ENCODE results near the gene YJU2. TPM values are rescaled to one million over a fixed set of nuclear protein-coding genes. Genes with fewer than 3 reads are reported as not detected.

YJU2 gene
- total RNA-seq, 2 experiments from 2014 or later: 24.8 to 25.5 TPM

GRCh38 chr19:4298810-4299550 lies 52.1 kb downstream of the YJU2 start:
- Mint-ChIP-seq H3K36me3 (ENCODE audit: low read depth) (peaks cover 3% of the 10 kb centered on the region), H3K27ac (peak overlapping the region; percentile 33), H3K4me3 (no peak overlapping the region), H3K9me3 (no peaks in the 10 kb centered on the region), H3K27me3 (no peaks in the 10 kb centered on the region), H3K4me1 (peaks cover 42% of the 10 kb centered on the region)
- DNase-seq: no peak
- POLR2A ChIA-PET: interaction anchor here (0.7 to 0.9 kb wide), 2 partner anchors 52 to 65 kb away, joined by 3 to 6 read pairs; partner anchors contain the start of gene YJU2
- CTCF ChIA-PET: interaction anchor here (0.6 to 1.3 kb wide), 4 partner anchors 21 to 403 kb away, joined by 3 read pairs; partner anchors contain the start of genes SH3GL1 and YJU2

DNA sequence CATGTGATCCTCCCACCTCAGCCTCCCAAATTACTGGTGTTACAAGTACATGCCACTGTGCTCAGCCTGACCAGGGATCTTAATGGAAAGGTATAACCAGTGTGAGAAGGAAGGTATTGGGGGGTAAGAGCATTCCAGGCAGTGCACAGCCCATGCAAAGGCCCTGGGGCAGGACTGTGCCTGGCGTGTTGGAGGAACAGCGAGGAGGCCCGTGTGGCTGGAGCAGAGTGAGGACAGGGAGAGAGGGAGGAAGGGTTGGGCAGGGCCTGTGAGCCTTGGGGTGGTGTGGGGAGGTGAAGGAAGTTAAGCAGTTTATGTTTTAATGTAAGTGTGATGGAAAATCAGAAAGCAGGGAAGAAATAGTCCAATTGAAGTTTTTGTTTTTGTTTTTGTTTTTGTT lies 53.7 kb downstream of the YJU2 start:
- POLR2A ChIA-PET: no interaction called here
- H3K36me3 Mint-ChIP-seq (ENCODE audit: low read depth): peaks cover 3% of the 10 kb centered on the region
- peaks cover 51% of the 10 kb centered on the region for H3K4me1 Mint-ChIP-seq
- H3K4me3 Mint-ChIP-seq: peak overlapping the region; percentile 64
- H3K27me3 Mint-ChIP-seq: no peaks in the 10 kb centered on the region
- H3K9me3 Mint-ChIP-seq: no peaks in the 10 kb centered on the region
- peak overlapping the region; percentile 98 for H3K27ac Mint-ChIP-seq
- DNase-seq: no peak
- CTCF ChIA-PET: no interaction called here

DNA sequence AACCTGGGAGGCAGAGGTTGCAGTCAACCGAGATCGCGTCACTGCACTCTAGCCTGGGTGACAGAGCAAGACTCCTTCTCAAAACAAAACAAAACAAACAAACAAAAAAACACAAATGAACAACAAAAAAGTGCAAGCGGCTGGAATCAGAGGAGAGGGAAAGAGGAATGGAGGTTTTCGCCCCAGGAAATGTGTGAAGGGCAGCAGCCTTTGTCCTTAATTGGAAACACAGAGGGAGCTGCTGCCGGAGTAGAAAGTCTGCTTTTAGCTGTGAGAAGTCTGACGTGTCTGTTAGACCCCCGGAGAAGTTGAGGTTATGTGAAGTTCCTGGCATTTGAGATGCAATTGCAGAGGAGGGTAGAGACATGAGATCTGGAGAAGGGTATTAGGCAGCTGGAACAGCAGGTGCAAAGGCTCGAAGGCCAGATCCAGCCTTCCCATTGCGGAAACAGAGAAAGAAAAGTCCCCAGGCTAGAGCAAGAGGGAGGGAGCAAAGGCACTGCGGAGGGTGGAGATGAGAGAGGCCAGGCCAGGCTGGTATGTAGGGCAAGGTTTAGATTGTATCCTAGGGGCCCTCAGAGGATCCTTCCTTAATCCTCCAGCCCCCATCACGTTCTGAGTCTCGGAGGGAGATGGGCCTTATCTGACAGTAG lies 54.8 kb downstream of the YJU2 start:
- H3K36me3 Mint-ChIP-seq (ENCODE audit: low read depth): peaks cover 3% of the 10 kb centered on the region
- peak overlapping the region; percentile 98 for H3K27ac Mint-ChIP-seq
- H3K27me3 Mint-ChIP-seq: no peaks in the 10 kb centered on the region
- peak overlapping the region; percentile 91 for H3K4me3 Mint-ChIP-seq
- peaks cover 54% of the 10 kb centered on the region for H3K4me1 Mint-ChIP-seq
- no peak for DNase-seq
- CTCF ChIA-PET: interaction anchor here (1.3 kb wide), 1 partner anchor 32 kb away, joined by 4 read pairs; no protein-coding TSS in a partner anchor
- H3K9me3 Mint-ChIP-seq: no peaks in the 10 kb centered on the region
- POLR2A ChIA-PET: no interaction called here

DNA sequence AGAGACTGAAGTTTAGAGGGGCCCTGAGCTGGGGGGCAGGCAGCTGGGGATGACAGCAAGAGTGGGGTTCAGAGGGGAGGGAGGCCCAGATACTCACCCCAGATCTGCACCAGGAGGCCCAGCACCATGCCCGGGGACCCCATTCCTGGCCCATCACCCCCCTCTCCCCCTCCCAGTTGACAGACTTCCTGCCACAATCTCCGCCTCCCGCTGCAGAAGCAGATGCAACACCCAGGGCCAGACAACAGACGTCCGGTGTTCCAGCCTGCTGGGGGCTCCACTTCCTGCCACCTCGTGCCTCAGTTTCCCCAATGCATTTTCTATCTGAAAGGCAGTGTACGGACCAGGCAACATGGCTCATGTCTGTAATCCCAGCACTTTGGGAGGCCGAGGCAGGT lies 55.4 kb downstream of the YJU2 start, which contains the start of gene TMIGD2:
TMIGD2 (minus strand) TSS at position 147 of the 398 bp plus-strand sequence; CDS start at position 143, 4 bp downstream.
- ChIA-PET POLR2A (no interaction called here), CTCF (interaction anchor here (0.8 to 1.3 kb wide), 3 partner anchors 18 to 35 kb away, joined by 3 to 4 read pairs (median 4); no protein-coding TSS in a partner anchor)
- peak within 1 kb of the TSS; percentile 91 for H3K4me3 Mint-ChIP-seq
- H3K27ac Mint-ChIP-seq: peak within 1 kb of the TSS; percentile 98
- H3K4me1 Mint-ChIP-seq: peaks cover 54% of the 10 kb centered on the region
- H3K36me3 Mint-ChIP-seq (ENCODE audit: low read depth): peaks cover 3% of the 10 kb centered on the region
- H3K9me3 Mint-ChIP-seq: no peaks in the 10 kb centered on the region
- H3K27me3 Mint-ChIP-seq: no peaks in the 10 kb centered on the region
- DNase-seq: peak; percentile 42

- Mint-ChIP-seq H3K27me3 (no peaks in the 10 kb centered on the region), H3K9me3 (no peaks in the 10 kb centered on the region), H3K36me3 (ENCODE audit: low read depth) (peaks cover 5% of the 10 kb centered on the region), H3K4me3 (peak overlapping the region; percentile 68), H3K27ac (peak overlapping the region; percentile 82), H3K4me1 (peaks cover 46% of the 10 kb centered on the region)
- no peak for DNase-seq
- ChIA-PET POLR2A (interaction anchor here (0.7 kb wide), 1 partner anchor 214 kb away, joined by 3 read pairs; no protein-coding TSS in a partner anchor), CTCF (no interaction called here)
Measured at GRCh38 chr19:4303819-4304537, 57.1 kb downstream of the YJU2 start.

DNA sequence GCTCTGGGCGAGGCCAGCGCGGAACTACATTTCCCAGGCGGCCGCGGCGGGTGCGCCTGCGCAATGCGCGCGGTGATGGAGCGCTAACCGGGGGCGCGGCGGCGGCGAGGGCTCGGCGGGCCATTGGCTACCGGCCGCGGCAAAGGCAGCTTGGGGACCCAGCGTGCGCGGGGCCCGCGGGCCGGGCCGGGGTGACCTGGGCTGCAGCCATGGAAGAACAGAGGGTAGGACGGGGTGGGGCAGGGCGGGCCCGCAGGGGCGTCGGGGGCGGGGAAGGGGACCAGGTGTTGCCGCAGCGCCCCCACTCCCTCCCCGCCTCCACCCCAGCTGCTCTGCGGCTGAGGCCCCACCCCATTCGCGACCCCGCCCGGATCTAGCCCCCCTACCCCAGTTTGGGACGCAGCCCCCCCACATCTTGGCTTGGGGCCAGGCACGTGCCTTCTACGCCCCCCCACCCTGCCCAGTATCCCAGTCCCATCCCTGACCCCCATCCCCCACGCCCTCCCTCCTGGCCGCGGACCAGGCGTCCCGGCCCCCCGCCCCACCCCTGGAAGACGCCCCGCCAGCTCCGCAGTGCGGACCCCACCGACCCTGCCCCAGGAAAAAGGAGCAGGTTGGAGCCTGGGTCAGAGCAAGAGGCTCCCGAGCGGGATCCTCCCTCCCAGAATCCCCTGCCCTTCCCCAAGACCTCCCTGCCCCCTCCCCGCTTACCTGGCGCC lies 57.8 kb downstream of the YJU2 start, which contains the start of gene FSD1:
FSD1 (plus strand) TSS at position 61 of the 719 bp plus-strand sequence; CDS start at position 210, 149 bp downstream.
- Mint-ChIP-seq H3K27ac (peak within 1 kb of the TSS; percentile 82), H3K4me1 (peaks cover 41% of the 10 kb centered on the region)
- peak; percentile 76 for DNase-seq

GRCh38 chr19:4305257-4305612 lies 58.4 kb downstream of the YJU2 start:
- CTCF ChIA-PET: interaction anchor here (2.4 kb wide), 1 partner anchor 9 kb away, joined by 6 read pairs; no protein-coding TSS in a partner anchor
- DNase-seq: no peak
- Mint-ChIP-seq H3K9me3 (no peaks in the 10 kb centered on the region), H3K27me3 (no peaks in the 10 kb centered on the region), H3K27ac (peak overlapping the region; percentile 19), H3K4me1 (peaks cover 41% of the 10 kb centered on the region), H3K36me3 (ENCODE audit: low read depth) (peaks cover 5% of the 10 kb centered on the region), H3K4me3 (peak overlapping the region; percentile 66)
- POLR2A ChIA-PET: no interaction called here

More for the DNA sequence above, 57.8 kb downstream of the YJU2 start, which contains the start of gene FSD1:
- POLR2A ChIA-PET: interaction anchor here (0.7 kb wide), 1 partner anchor 213 kb away, joined by 3 read pairs; no protein-coding TSS in a partner anchor
- H3K27me3 Mint-ChIP-seq: no peaks in the 10 kb centered on the region
- peak within 1 kb of the TSS; percentile 68 for H3K4me3 Mint-ChIP-seq
- peaks cover 5% of the 10 kb centered on the region for H3K36me3 Mint-ChIP-seq (ENCODE audit: low read depth)
- CTCF ChIA-PET: interaction anchor here (2.4 kb wide), 1 partner anchor 9 kb away, joined by 6 read pairs; no protein-coding TSS in a partner anchor
- no peaks in the 10 kb centered on the region for H3K9me3 Mint-ChIP-seq

- no peak for DNase-seq
- peak overlapping the region; percentile 66 for H3K4me3 Mint-ChIP-seq
- peaks cover 38% of the 10 kb centered on the region for H3K4me1 Mint-ChIP-seq
- H3K27ac Mint-ChIP-seq: peak overlapping the region; percentile 38
- H3K9me3 Mint-ChIP-seq: no peaks in the 10 kb centered on the region
- no peaks in the 10 kb centered on the region for H3K27me3 Mint-ChIP-seq
- ChIA-PET CTCF (interaction anchor here (0.7 to 2.4 kb wide), 2 partner anchors 10 to 101 kb away, joined by 3 to 6 read pairs; no protein-coding TSS in a partner anchor), POLR2A (interaction anchor here (0.5 kb wide), 1 partner anchor 78 kb away, joined by 3 read pairs; no protein-coding TSS in a partner anchor)
- peaks cover 3% of the 10 kb centered on the region for H3K36me3 Mint-ChIP-seq (ENCODE audit: low read depth)
Measured at GRCh38 chr19:4305659-4306058, 58.8 kb downstream of the YJU2 start.

- H3K4me1 Mint-ChIP-seq: peaks cover 6% of the 10 kb centered on the region
- H3K27ac Mint-ChIP-seq: no peak overlapping the region
- H3K9me3 Mint-ChIP-seq: no peaks in the 10 kb centered on the region
- CTCF ChIA-PET: interaction anchor here (0.6 kb wide), 1 partner anchor 37 kb away, joined by 3 read pairs; no protein-coding TSS in a partner anchor
- H3K27me3 Mint-ChIP-seq: no peaks in the 10 kb centered on the region
- H3K4me3 Mint-ChIP-seq: no peak overlapping the region
- POLR2A ChIA-PET: no interaction called here
- H3K36me3 Mint-ChIP-seq (ENCODE audit: low read depth): peaks cover 5% of the 10 kb centered on the region
- no peak for DNase-seq
Measured at GRCh38 chr19:4310247-4311121, 63.6 kb downstream of the YJU2 start.

- Mint-ChIP-seq H3K36me3 (ENCODE audit: low read depth) (peaks cover 15% of the 10 kb centered on the region), H3K4me1 (peaks cover 2% of the 10 kb centered on the region), H3K4me3 (no peak overlapping the region), H3K27me3 (no peaks in the 10 kb centered on the region), H3K9me3 (peaks cover 7% of the 10 kb centered on the region), H3K27ac (no peak overlapping the region)
- DNase-seq: no peak
- CTCF ChIA-PET: no interaction called here
- POLR2A ChIA-PET: no interaction called here
Measured at GRCh38 chr19:4313847-4314490, 67.1 kb downstream of the YJU2 start.

DNA sequence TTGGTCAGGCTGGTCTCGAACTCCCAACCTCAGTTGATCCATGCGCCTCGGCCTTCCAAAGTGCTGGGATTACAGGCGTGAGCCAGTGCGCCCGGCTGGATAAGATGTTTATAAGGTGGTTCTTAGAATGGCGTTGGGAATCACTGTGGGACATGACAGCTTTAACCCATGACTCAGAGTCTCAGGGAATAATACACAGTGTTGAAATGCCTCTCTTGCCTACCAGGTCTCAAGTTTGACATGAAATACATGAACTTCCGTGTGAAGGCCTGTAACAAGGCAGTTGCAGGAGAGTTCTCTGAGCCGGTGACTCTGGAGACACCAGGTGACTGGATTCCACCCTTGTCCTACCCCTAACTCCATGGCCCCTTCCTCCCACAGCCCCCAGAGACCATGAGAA lies 70.1 kb downstream of the YJU2 start:
- H3K27me3 Mint-ChIP-seq: no peaks in the 10 kb centered on the region
- CTCF ChIA-PET: no interaction called here
- no peak overlapping the region for H3K4me3 Mint-ChIP-seq
- H3K36me3 Mint-ChIP-seq (ENCODE audit: low read depth): peaks cover 24% of the 10 kb centered on the region
- POLR2A ChIA-PET: no interaction called here
- H3K9me3 Mint-ChIP-seq: peaks cover 21% of the 10 kb centered on the region
- peaks cover 2% of the 10 kb centered on the region for H3K4me1 Mint-ChIP-seq
- no peak for DNase-seq
- no peak overlapping the region for H3K27ac Mint-ChIP-seq
